Activated naive CD4-positive, alpha-beta T cell treated with Interleukin-2 at 50 U/mL for 16 hours (primary cell): ENCODE measurements around the gene TIMP4.

Source experiments
- DNase-seq: peaks from one replicate; pipeline ENCODE4 v3.0.0-alpha.2; 2020

Gene TIMP4

DNA sequence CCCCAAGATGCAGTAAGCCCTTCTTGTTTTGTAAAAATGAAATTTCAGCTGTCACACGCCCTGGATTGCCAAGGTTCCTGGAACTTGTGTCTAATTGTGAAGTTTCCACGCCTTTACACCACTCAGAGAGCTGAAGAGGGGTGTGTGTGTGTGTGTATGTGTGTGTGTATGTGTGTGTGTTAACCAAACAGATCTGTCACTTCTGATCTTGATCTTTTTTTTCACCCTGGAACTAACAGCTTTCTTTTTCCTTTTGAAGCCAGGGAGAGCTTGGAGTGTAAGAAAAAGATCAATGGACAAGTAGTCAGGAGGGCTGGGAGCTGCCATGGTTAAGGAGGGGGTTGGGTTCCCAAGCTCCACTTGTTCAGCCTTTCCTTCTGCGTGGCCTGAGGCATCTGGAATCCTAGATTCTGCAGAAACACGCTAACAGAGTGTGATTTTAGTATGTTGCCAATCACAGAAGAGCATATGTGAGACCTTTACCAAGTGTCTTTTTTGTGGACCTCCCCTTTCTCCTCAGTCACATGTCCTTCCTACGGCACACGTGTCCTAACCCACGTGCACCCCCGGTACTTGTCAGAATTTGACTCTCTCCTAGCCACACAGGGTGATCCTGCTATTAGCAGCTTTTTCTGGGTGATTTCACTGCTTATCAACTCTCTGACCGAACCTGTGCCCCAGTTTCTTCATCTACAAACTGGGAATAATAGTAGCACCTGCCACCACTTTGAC lies 11.5 kb downstream of the TIMP4 start:
- no peak for DNase-seq

DNA sequence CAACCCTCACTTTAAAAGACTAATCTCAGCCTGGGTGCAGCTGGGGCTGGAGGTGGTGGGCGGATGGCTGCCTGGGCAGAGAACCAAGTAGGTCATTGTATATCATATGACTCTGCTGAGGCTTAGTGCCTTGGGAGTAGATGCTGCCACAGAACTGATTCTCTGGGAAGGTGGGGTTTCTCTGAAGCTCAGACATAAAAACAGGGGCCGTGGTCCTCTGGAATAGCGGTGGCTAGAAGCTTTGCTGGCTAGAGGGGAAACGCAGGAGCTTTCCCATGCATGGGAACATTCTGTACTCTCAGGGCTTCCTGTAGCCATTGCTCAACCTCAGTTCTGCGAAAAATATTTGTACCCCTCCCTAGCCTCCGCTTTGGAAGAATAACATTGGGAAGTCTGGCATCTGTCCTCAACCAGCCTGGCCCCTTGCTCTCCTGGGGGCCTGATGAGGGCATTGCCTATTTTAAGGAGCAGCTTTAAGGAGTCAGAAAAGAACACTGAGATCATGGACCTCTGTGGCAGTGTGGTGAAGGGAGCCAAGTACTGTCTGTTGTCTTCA lies 14.7 kb downstream of the TIMP4 start:
- no peak for DNase-seq

DNA sequence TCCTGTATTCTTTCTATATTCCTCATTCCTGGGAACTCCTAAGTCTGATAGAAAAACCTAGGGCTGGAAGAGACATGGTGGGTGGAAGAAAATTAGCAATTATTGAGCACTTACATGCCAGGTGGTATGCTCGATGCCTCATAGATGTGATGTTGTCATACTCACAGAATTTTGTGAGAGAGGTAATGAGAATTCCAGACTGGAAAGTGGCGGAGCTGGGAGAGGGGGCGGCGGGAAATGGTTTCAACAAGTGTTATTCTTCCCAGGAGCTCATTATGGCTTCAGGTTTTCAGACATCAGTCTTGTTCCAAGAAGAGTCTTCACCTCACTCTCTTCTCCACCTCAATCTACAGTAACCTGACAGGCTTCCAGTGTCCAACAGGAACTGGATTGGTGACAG lies 16.2 kb downstream of the TIMP4 start:
- no peak for DNase-seq

DNA sequence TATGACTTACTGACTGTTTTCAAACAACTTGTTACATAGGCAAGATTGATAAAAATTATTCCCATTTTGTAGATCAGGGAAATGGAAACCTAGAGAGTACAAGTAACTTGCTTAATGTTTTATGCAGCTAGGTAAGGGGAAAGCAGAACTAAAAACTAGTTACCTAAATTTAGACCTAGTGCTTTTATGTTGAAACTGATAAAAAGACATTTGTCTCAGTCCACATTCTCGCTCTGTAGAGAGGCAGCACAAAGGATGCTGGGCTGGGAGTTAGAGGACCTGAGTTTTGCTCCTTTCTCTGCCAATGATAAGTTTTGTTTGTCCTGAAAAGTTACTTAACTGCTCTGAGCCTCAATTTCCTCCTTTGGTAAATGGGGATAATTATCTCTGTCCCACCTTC lies 17.4 kb downstream of the TIMP4 start:
- DNase-seq, result no peak

DNA sequence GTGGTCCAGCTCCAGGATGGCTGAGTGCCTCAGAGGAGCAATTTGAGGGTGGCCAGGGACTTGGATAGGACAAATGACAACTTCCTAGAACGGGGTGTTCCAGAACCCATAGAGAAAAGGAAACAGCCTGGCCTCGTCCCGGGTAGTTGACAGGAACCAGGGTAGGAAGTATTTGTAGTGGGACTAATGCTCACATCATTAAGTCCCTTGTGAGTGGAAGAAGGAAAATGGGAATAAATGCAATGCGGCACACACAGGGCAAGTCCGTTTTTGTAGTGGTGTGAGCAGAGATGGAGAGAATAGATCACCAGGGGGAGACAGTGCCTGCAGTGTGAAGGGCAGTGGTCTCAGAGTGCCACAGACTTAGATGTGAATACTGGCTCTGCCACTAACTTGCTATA lies 19.6 kb downstream of the TIMP4 start:
- DNase-seq, result peak; percentile 15

DNA sequence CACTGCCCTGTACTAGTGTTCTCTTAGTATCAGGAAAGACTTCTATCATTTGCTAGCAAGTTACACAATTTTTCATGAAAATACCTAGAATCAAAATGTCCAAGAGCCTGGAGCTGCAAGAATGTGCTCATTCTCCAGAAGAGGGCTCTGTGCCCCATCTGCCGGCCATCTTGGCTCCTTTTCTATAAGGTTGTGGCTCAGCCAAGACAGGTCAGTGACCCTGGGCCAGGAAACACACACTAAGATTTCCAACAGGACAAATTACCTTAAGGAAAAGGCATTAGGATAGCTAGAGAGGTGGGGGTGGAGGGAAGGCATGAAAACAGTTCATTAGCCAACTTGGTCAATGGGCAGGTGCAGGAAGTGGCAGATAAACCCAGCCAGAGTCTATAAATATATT lies 20.7 kb downstream of the TIMP4 start:
- peak; percentile 17 for DNase-seq

DNA sequence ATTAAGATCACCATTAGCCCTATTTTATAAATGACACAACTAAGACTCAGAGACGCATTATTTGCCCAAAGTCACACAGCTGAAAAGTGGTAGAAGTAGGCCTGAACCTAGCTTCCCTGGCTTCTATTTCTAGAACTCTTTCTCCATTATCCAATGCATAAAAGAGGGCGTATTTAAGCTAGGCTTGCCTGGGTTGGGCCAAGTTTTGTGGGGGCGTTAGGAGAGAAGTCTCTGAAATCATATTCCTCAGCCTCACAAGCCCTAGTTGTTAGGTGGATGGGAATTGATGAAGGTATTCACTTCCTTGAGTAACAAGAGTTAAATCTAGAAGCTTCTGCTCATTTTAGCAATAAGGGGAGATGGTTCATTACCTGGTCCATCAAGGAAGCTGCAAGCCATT lies 22.3 kb downstream of the TIMP4 start:
- no peak for DNase-seq

DNA sequence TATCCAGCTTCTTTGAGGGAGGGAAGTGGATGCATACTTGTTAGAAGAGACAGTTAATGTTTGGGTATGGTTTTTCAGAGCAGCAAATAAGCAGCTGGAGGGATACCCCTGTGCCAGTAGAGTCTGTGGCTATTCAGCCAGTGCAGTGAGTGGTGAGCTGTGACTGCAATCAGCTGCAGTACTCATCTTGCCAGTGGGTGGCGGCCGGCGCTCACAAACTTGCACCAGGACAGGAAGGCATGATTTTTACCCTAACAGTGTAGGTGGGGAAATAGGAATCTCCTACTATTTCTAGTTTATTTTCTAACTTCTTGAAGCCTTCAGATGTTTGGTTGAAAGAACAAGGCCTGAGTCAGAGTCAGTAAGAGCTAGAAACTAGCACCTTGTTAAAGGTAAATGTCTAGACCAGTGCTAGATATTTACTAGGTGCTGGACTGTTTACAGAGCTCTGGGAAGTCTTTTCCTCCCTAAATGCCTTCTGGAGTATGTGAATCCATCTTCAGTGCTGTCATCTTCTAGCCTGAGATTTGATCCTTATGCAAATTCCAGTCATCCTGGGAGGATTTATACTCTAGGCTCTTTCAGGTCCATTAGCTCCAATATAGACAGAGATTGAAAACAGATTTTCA lies 23.6 kb downstream of the TIMP4 start:
- peak; percentile 66 for DNase-seq

DNA sequence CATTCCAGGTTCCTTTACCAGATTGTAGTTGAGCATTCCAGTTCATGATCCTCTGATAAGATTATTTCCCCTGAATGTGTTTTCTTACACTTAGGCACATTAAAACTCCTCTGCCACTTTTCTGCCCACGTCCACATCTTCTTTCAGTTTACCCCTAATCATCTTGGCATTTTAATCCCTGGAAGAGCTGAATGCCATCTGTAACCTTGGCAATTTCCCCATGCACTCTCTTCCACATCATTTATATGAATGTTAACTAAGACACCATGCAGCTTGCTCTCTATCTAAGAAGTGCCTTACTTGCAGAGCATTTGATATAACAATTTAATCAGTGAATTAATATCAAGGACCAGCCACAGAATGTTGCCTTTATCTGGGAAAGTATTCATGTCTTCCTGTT lies 25.8 kb downstream of the TIMP4 start:
- DNase-seq, result no peak

DNA sequence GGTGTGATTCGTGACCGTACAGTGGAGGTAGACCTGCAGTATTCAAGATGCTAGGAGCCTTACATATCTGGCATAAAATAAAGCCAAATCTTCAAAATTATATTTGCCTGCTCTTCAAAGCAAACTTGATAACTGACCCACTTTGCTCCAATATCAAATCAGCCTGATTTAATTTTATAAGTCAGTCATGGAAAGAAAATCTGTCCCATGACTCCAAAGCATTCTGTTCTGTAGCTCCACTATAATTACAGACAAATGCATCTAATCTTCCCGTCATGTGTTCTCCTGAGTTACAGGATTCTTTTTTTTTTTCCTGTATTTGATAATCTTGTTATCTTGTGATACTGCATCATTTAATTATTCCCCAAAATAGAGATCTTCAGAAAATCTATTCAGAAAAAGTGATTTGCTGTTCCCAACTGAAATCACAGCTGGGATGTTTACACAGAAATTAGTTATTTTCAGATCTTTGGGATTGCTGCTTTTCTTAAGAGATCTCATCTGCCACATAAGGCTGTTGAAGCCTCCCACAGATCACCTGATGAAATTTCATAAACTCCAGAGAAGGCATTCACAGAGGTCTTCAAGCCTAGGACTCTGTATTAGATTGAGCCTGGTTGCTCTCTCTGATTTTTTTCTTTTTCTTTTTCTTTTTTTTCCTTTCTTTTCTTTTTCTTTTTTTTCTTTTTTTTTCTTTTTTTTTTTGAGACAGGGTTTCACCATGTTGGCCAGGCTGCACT lies 27.2 kb downstream of the TIMP4 start:
- DNase-seq, result no peak

DNA sequence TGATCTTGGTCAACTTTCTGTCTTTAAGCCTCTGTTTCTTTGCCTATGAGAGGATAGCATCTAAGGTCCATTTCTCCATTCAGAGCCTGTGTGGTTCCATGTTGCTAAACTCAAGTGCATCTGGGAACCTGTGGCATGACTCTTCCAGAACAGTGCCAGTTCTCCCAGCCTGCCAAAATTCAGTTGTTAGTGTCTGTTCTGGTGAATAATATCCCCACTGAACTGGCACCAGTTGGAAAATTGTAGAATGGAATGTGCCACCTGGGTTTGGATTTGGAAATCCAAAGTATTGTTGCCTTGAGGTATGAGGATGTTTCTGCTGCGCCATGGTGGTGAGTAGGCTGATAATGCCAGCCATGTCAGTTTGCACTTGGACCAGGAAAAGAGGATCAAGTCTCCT lies 31.3 kb downstream of the TIMP4 start:
- DNase-seq, result no peak

DNA sequence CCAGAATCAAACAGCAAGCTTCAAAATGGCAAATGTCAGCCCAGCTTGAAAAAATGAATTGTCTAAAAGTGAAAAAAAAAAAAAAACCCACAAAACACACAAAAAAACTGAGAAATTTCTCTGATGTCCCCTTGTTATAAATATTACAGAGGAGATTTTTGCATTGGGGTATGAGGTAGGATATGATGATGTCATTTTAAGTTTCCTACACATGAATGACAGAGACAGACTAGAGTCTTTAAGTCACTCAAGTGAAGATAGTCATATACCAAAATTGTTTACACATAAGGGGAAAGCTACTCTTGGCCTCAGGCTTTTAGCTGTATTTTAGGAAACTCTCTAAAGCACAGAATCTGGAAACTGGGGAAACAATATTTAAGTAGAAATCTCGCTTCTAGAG lies 32.9 kb downstream of the TIMP4 start:
- no peak for DNase-seq

DNA sequence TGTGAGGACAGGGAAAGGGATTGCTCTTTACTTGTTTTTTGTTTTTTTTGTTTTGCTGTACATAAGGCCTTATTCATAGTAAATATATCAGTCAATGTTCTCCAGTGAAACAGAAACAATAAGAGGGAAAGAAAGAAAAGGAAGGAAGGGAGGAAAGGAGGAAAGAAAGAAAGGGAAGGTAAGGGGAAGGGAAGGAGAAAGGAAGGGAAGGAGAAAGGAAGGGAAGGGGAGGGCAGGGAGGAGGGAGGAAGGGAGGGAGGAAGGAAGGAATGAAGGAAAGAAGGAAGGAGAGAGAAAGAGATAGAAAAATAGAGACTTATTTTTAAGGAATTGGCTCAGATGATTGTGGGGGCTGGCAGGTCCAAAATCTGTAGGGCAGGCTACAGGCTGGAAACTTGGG lies 37.2 kb downstream of the TIMP4 start:
- no peak for DNase-seq

DNA sequence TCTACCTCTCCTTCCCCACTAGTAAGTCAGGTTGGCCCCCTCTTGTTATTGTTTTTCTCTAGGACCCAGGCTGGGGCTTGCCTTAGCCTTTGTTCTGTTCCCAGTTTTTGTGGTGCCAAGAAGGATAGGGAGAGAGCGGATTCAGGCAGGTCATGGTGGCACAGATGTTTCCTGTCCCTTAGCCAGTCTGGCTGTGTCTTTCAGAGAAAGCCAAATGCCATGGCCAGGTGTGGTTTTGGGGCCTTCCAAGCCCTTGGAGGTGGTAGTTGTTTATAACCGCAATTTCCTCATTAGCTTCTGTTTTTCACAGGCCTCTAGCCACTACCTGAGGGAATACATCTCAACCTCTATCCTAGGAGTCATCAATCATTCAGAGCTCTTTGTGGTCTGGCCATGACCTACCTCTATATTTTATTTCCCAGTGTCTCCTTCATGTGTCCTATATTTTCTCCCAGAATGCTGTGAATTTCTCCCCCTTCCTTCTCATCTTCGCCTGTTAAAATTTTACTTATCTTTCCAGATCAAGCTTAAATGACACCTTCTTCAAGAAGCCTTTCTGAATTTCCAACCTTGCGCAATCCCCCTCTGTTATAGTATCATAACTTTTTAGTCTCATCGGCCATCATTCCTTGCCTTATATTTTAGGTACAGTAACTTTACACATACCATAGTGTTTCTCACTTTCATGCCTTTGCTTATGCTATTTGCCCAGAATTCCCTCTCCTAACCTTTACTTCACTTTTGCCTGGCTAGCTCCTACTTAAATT lies 38.2 kb downstream of the TIMP4 start:
- no peak for DNase-seq

DNA sequence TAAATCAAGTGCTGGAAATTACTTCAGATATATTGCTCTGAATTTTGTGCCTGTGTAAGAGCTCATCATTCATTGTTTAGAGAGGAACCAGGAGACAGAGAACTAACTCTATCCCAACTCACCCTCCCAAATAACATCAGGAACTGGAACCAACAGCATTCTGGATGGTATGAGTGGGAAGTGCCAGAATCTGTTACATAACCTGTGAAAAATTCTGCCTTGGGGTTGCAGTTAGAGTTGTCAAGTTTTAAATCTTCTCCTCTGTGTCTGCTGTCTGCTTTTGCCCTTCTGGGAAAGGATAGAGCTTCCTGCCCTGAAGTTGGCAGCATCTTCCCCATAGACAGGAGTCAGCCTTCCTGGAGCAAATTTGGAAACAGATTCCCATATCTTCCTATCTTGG lies 41.2 kb downstream of the TIMP4 start:
- DNase-seq, result no peak

DNA sequence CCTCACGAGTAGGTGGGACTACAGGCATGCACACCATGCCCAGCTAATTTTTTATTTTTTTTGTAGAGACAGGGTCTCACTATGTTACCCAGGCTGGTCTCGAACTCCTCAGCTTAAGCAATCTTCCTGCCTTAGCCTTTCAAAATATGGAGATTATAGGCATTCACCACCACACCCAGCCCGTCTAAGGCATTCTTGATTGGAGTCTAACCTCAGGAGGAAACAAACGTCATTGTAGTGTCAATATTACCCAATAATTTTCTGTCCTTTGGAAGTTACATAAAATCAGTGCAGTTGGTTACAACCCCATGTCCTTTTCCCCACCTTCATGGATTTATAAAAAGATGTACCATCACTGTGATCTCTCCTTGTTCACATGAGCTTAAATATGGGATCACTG lies 41.8 kb downstream of the TIMP4 start:
- DNase-seq, result no peak

DNA sequence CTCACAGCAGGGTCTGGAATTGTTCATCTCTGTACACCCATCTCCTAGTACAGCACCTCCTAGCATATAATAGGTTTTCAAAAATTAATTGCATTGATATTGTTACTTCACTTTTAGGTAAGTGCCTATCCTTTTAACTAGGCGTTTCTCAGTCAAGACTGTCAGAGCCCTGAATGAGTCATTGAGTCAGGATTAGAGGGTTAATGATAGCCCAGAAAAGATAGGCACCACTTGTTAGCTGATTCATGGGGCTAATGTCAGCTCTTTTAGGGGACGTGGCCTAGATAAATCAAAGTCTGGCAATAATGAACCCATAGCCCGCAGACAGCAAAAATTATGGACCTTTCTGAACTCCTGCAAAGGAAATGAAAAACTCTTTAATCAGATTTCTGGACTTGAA lies 42.9 kb downstream of the TIMP4 start:
- no peak for DNase-seq

DNA sequence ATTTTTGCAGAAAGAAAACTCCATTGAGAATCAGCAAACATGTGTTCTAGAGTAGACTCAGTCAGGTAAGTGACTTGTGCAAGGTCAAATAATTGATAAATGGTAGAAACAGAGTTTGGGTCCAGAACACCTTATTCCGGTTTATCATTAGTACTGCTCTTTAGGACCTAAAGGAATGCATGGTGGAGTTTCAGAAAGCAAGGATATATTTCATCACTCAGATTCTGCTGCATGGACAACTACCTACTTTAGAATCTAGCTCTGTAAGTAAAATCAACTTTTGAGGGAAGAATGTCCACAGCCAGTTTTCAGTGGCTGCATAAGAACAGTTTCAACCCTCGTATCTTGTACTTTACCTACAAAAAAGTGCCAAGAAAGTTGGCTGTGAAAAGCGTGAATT lies 43.6 kb downstream of the TIMP4 start:
- DNase-seq, result no peak

DNA sequence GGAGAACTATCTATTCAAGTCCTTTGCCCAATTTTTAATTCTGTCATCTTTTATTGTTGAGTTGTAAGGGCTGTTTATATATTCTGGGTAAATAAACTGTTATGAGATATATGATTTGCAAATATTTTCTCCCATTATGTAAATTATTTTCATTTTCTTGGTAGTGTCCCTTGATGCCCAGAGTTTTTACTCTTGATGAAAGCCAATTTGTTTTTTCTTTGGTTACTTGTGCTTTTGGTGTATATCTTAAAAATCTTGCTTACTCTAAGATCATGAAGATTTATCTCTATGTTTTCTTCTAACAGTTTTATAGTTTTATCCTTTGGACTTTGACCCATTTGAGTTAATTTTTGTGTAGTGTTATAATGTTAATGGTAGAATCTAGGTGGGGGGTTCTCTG lies 44.5 kb downstream of the TIMP4 start:
- no peak for DNase-seq

DNA sequence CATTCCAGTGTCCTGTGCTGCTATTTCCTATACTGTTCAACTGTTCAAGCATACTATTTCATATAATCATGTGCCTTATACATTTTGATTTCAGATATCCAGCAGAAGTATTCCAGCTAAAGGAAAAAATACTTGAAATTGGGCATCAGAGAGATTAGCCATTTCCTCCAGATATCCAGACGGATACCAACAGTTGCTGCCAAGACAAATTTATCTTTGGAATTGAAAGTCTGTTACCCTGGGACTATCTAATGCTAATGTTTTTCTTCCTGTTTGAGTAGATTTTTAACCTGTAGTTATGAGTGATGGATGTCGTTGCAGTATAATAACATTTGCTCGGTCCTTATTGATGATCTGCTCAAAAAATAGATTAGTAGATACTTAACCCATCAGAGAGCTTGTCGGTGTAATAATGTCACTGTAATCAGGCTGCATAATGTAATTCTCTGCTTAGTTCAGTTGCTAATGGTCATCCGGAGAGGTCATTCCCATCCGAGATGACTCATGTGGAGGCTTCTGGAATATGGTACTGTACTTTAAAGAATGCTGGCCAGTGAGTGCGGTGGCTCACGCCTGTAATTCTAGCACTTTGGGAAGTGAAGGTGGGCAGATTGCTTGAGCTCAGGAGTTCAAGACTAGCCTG lies 51.5 kb downstream of the TIMP4 start:
- no peak for DNase-seq
